Measurements from ENCODE around the gene FOXP1.

Gene FOXP1

GRCh38 chr3:71310980-71311660 lies 272.4 kb downstream of the FOXP1 start:
- Histone ChIP-seq H3K9me3 (ENCODE audit: severe bottlenecking) (no peaks in the 10 kb centered on the region), H3K27me3 (ENCODE audit: insufficient read depth, low read depth, severe bottlenecking) (no peaks in the 10 kb centered on the region), H3K4me3 (ENCODE audit: low read depth, low read length) (no peak overlapping the region), H3K27ac (no peak overlapping the region), H3K36me3 (no peaks in the 10 kb centered on the region)
- no peak for DNase-seq
- no peak for TF ChIP-seq CTCF (IDR thresholded peaks at IDR 0.05; ENCODE audit: low read depth, low read length)

- no peaks in the 10 kb centered on the region for H3K9me3 ChIP-seq (ENCODE audit: severe bottlenecking)
- H3K36me3 ChIP-seq, result no peaks in the 10 kb centered on the region
- H3K4me3 ChIP-seq (ENCODE audit: low read depth, low read length), result no peak overlapping the region
- DNase-seq, result no peak
- H3K27ac ChIP-seq, result no peak overlapping the region
- H3K27me3 ChIP-seq (ENCODE audit: insufficient read depth, low read depth, severe bottlenecking), result no peaks in the 10 kb centered on the region
- no peak for TF ChIP-seq CTCF (IDR thresholded peaks at IDR 0.05; ENCODE audit: low read depth, low read length)
Observed at GRCh38 chr3:71310359-71310979, 273.1 kb downstream of the FOXP1 start.

GRCh38 chr3:71309886-71310285 lies 273.6 kb downstream of the FOXP1 start:
- no peak for TF ChIP-seq CTCF (IDR thresholded peaks at IDR 0.05; ENCODE audit: low read depth, low read length)
- Histone ChIP-seq H3K27me3 (ENCODE audit: insufficient read depth, low read depth, severe bottlenecking) (no peaks in the 10 kb centered on the region), H3K27ac (no peak overlapping the region), H3K4me3 (ENCODE audit: low read depth, low read length) (no peak overlapping the region), H3K9me3 (ENCODE audit: severe bottlenecking) (no peaks in the 10 kb centered on the region), H3K36me3 (no peaks in the 10 kb centered on the region)
- no peak for DNase-seq

GRCh38 chr3:71309342-71309741 lies 274.2 kb downstream of the FOXP1 start:
- no peak for DNase-seq
- no peaks in the 10 kb centered on the region for H3K36me3 ChIP-seq
- no peaks in the 10 kb centered on the region for H3K9me3 ChIP-seq (ENCODE audit: severe bottlenecking)
- no peak overlapping the region for H3K27ac ChIP-seq
- H3K27me3 ChIP-seq (ENCODE audit: insufficient read depth, low read depth, severe bottlenecking), result no peaks in the 10 kb centered on the region
- no peak for TF ChIP-seq CTCF (IDR thresholded peaks at IDR 0.05; ENCODE audit: low read depth, low read length)
- no peak overlapping the region for H3K4me3 ChIP-seq (ENCODE audit: low read depth, low read length)

GRCh38 chr3:71308836-71309235 lies 274.7 kb downstream of the FOXP1 start:
- no peaks in the 10 kb centered on the region for H3K27me3 ChIP-seq (ENCODE audit: insufficient read depth, low read depth, severe bottlenecking)
- DNase-seq, result no peak
- H3K9me3 ChIP-seq (ENCODE audit: severe bottlenecking), result no peaks in the 10 kb centered on the region
- no peak overlapping the region for H3K4me3 ChIP-seq (ENCODE audit: low read depth, low read length)
- TF ChIP-seq CTCF (IDR thresholded peaks at IDR 0.05; ENCODE audit: low read depth, low read length), result no peak
- no peak overlapping the region for H3K27ac ChIP-seq
- no peaks in the 10 kb centered on the region for H3K36me3 ChIP-seq

All from WERI-Rb-1 (cell line).